Nephron (organoid): ENCODE data around the gene RAB3IL1.
"Not testable (repeated sequence)": the region's sequence is repeated elsewhere in the genome, so short reads cannot be mapped to it uniquely, and the experiment has no call there.

Experiments used
- H3K27ac Mint-ChIP-seq, 3 experiments: 2 replicates each; pipeline ENCODE4 v1.8.0; 2020; ENCODE audit warnings: mixed read lengths in 3 of 3, mild to moderate bottlenecking in 2 of 3, moderate library complexity in 1 of 3
- H3K27me3 Mint-ChIP-seq: 2 replicates; pipeline ENCODE4 v1.8.0; 2021; ENCODE audit warnings: low read depth, mild to moderate bottlenecking, moderate library complexity, mixed read lengths
- H3K36me3 Mint-ChIP-seq: 2 replicates; pipeline ENCODE4 v1.8.0; 2020; ENCODE audit warnings: low read depth, mixed read lengths
- H3K4me1 Mint-ChIP-seq: 2 replicates; pipeline ENCODE4 v1.8.0; 2020; ENCODE audit warnings: mixed read lengths
- H3K4me3 Mint-ChIP-seq, 3 experiments: 2 replicates each; pipeline ENCODE4 v1.8.0; 2020; ENCODE audit warnings: mild to moderate bottlenecking in 3 of 3, mixed read lengths in 3 of 3, moderate library complexity in 2 of 3
- H3K9me3 Mint-ChIP-seq: 2 replicates; pipeline ENCODE4 v1.8.0; 2020; ENCODE audit warnings: mixed read lengths
- CTCF ChIP-seq, 3 experiments: fragments of 200-600 bp; sonication (generic); IDR thresholded peaks; one replicate each; pipeline ENCODE4 v1.5.0; 2021; ENCODE audit warnings: antibody characterized with exemption in 3 of 3; ENCODE audit not compliant: unreplicated experiment in 3 of 3

RAB3IL1 gene

GRCh38 chr11:61886643-61887042 is 30.7 kb downstream of the RAB3IL1 start:
- no peaks in the 10 kb centered on the region for H3K27me3 Mint-ChIP-seq
- H3K4me3 Mint-ChIP-seq: no peak overlapping the region
- H3K36me3 Mint-ChIP-seq: no peaks in the 10 kb centered on the region
- no peaks in the 10 kb centered on the region for H3K4me1 Mint-ChIP-seq
- no peak overlapping the region for H3K27ac Mint-ChIP-seq
- H3K9me3 Mint-ChIP-seq: no peaks in the 10 kb centered on the region
- no peak for TF ChIP-seq CTCF (IDR thresholded peaks at IDR 0.05; ENCODE audit: unreplicated experiment in 3 of 3)

- Mint-ChIP-seq H3K4me3 (no peak overlapping the region), H3K36me3 (no peaks in the 10 kb centered on the region), H3K4me1 (no peaks in the 10 kb centered on the region), H3K9me3 (no peaks in the 10 kb centered on the region), H3K27me3 (no peaks in the 10 kb centered on the region), H3K27ac (no peak overlapping the region)
- no peak for TF ChIP-seq CTCF (IDR thresholded peaks at IDR 0.05; ENCODE audit: unreplicated experiment in 3 of 3)
Observed at GRCh38 chr11:61885784-61886580, 31.4 kb downstream of the RAB3IL1 start.

- Mint-ChIP-seq H3K4me3 (no peak overlapping the region), H3K27me3 (no peaks in the 10 kb centered on the region), H3K27ac (no peak overlapping the region), H3K4me1 (peaks cover 3% of the 10 kb centered on the region), H3K36me3 (no peaks in the 10 kb centered on the region), H3K9me3 (no peaks in the 10 kb centered on the region)
- TF ChIP-seq CTCF (IDR thresholded peaks at IDR 0.05; ENCODE audit: unreplicated experiment in 3 of 3): no peak
Observed at GRCh38 chr11:61885166-61885778, 32.1 kb downstream of the RAB3IL1 start.

GRCh38 chr11:61883947-61884346 is 33.4 kb downstream of the RAB3IL1 start:
- no peaks in the 10 kb centered on the region for H3K9me3 Mint-ChIP-seq
- H3K4me3 Mint-ChIP-seq: no peak overlapping the region
- H3K36me3 Mint-ChIP-seq: no peaks in the 10 kb centered on the region
- peaks cover 4% of the 10 kb centered on the region for H3K4me1 Mint-ChIP-seq
- no peaks in the 10 kb centered on the region for H3K27me3 Mint-ChIP-seq
- H3K27ac Mint-ChIP-seq: no peak overlapping the region
- no peak for TF ChIP-seq CTCF (IDR thresholded peaks at IDR 0.05; ENCODE audit: unreplicated experiment in 3 of 3)

- Mint-ChIP-seq H3K4me1 (peaks cover 4% of the 10 kb centered on the region), H3K36me3 (no peaks in the 10 kb centered on the region), H3K27ac (no peak overlapping the region), H3K27me3 (no peaks in the 10 kb centered on the region), H3K4me3 (no peak overlapping the region), H3K9me3 (no peaks in the 10 kb centered on the region)
- no peak for TF ChIP-seq CTCF (IDR thresholded peaks at IDR 0.05; ENCODE audit: unreplicated experiment in 3 of 3)
Observed at GRCh38 chr11:61883327-61883726, 34.0 kb downstream of the RAB3IL1 start.

GRCh38 chr11:61882879-61883278 is 34.5 kb downstream of the RAB3IL1 start:
- no peaks in the 10 kb centered on the region for H3K27me3 Mint-ChIP-seq
- no peak for TF ChIP-seq CTCF (IDR thresholded peaks at IDR 0.05; ENCODE audit: unreplicated experiment in 3 of 3)
- H3K4me3 Mint-ChIP-seq: no peak overlapping the region
- H3K36me3 Mint-ChIP-seq: no peaks in the 10 kb centered on the region
- H3K27ac Mint-ChIP-seq: no peak overlapping the region
- H3K4me1 Mint-ChIP-seq: peaks cover 4% of the 10 kb centered on the region
- no peaks in the 10 kb centered on the region for H3K9me3 Mint-ChIP-seq

GRCh38 chr11:61882267-61882666 is 35.1 kb downstream of the RAB3IL1 start:
- H3K36me3 Mint-ChIP-seq, H3K27ac Mint-ChIP-seq, H3K27me3 Mint-ChIP-seq, H3K4me1 Mint-ChIP-seq, H3K4me3 Mint-ChIP-seq, H3K9me3 Mint-ChIP-seq: not testable (repeated sequence)
